Inflammatory macrophage treated with lipopolysaccharide for 4 hours (primary cell): ENCODE measurements around the gene GAD1.

Experiments
- DNase-seq: peaks from one replicate; pipeline ENCODE4 v3.0.0-alpha.2; 2020

GAD1 gene

DNA sequence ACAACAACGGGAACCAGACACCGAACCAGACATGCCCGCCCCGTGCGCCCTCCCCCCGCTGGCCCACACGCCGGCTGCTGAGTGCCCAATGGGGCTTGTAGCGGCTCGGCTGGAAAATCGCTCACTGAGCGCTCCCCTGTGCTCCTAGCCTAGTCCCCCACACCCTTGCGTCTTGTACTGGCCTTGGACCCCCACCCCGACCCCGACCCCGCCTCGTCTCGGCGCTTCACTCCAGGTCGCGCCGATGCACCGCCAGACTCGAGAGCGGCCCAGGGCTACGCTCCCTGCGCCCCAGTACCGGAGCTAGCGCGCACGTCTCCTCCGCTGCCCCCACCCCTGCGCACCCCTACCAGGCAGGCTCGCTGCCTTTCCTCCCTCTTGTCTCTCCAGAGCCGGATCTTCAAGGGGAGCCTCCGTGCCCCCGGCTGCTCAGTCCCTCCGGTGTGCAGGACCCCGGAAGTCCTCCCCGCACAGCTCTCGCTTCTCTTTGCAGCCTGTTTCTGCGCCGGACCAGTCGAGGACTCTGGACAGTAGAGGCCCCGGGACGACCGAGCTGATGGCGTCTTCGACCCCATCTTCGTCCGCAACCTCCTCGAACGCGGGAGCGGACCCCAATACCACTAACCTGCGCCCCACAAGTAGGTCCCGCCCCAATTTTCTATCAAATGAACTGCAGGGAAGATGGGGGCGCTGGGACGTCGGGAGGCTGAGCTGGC, 1.5 kb downstream of the GAD1 start:
- no peak for DNase-seq

DNA sequence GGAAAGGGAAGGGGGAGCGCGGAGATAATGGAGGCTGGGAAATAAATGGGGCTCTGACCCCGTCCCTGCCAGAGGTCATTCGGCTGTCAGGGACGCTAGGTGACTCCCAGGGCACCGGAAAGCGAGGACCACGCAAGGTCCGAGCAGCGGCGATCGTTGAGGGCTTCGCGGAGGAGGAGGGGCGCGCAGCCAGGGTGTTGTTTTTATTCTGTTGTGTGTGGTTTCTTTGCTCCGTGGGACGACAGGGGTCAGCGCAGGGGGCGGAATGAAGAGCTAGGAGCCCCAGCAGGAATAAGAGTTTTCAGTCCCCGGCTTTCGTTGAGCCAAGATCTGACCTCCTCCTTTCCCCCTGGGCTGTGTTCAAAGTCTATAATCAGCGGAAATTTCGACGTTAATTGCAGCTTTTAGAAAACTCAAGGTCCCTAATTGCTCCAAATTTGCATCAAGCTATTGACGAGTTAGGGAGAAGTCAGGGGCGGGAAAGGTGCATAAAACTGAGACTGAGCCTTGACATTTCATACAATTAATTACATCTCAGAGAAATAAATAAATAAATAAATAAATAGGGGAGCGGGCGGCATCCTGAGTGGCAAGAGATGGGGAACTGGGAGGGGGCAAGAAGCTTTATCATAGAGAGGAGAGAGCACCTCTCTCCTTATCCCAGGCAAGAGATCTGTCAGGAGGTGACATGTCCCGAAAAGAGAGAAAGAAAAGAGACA, 2.2 kb downstream of the GAD1 start:
- DNase-seq: no peak

DNA sequence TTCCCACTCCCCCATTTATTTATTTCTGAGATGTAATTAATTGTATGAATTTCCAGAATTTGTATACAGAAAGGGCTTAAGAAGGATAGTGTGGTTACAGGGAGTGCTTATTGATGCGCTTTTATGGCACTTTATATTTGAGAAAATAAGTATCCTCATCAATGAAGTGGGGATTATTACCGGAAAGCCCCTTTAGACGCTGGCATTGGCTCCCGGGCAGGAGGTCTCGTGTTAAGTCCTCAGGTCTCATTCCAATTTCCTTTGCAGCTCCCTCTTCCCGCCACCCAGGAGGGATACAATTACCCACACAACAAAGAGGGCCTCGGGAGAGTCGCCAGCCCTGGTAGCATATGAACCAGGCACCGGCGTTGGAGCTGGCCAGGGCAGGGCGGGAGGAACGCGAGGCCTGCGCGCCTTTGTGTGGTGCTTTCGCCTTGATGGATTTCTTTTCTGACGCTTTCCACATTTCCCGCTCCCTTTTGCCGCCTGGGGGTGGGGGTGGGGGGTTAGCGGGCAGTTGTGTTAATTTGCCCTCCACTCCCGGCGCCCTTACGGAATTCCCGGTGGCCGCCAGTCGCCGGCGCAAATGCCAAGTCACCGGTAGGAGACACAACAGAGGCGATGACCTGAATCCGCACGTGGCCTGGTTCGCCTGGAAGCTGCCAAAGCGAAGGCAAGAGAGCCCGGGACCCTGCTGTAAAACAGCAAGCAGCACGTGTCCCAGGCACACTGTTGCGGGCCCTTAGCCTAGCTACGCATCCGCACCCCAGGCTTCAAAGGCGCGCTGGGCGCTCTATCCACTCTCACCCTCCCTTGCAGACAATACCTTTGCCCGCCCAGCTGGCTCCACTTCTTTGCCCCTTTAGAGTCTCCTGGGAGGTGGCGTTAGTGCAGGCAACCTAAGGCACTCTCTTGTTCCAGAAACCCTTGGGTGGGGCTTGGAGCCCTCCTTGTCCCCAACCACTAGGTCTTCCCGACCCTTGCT, 3.3 kb downstream of the GAD1 start:
- no peak for DNase-seq

DNA sequence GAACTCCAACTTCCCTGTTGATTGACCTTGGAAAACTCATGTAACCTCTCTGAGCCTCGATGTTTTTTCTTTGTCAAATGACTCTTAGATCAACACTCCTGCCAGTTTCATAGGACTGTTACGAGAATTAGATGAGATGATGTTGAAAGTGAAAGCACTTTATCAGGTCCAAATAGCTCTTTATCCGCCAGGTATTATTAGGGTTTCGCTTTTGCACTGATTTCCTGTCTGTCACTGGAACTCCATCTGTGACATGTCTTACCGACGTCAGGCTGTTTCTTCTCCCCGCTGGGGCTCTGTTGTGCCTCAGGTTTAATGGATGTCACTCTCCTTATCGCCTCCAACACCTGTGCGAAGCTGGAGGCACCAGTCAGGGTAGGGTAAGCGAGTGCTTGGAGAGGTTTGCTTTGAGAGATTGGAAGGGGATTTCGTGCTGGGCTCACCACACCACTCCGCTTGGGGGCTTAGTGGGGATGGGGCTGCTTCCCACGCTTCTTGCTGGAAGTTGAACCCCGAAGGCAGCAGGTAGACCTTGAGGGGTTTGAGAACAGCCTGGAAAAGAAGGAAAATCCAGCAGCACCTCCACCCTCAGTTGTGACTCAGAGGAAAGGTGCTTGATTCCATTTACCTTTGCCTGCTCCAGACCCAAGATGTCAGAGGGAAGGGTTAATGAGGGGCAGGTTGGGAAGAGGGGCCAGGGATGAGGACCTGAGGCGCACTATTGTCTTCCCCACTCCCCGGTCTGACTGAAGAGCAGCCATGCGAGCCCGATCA, 4.3 kb downstream of the GAD1 start:
- DNase-seq: no peak

DNA sequence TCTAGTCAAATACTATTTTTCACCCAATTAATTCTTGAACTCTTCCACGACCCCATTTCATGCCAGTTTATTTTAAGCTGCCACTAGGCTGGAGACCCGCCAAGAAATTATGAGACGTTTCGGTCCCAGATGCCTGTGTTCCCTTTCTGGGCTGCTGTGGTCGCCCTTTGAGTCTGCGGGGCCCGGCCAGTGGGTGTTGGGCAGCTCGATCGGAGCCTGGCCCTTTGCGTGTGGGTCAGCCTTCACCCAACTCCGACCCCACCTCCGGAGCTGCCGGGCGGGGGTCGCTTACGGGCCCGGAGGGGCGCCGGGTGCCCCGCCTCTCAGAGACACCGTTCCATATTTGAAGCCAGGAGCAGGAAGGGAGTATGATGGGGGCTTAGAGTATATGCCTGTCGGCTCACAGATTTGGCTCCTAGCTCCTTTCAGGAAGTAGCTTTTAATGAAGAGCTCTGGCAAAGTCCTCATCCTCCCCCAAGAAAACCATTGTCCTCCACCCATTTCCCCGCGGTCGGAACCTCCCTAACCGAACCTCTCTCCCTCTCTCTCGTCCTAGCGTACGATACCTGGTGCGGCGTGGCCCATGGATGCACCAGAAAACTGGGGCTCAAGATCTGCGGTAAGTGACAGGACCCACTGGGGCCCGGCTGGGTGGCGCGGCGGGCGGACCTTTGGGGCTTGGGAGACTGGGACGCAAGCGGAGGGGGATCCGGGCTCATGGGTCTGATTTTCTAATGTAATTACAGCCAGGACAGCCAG, 5.0 kb downstream of the GAD1 start:
- DNase-seq: no peak

DNA sequence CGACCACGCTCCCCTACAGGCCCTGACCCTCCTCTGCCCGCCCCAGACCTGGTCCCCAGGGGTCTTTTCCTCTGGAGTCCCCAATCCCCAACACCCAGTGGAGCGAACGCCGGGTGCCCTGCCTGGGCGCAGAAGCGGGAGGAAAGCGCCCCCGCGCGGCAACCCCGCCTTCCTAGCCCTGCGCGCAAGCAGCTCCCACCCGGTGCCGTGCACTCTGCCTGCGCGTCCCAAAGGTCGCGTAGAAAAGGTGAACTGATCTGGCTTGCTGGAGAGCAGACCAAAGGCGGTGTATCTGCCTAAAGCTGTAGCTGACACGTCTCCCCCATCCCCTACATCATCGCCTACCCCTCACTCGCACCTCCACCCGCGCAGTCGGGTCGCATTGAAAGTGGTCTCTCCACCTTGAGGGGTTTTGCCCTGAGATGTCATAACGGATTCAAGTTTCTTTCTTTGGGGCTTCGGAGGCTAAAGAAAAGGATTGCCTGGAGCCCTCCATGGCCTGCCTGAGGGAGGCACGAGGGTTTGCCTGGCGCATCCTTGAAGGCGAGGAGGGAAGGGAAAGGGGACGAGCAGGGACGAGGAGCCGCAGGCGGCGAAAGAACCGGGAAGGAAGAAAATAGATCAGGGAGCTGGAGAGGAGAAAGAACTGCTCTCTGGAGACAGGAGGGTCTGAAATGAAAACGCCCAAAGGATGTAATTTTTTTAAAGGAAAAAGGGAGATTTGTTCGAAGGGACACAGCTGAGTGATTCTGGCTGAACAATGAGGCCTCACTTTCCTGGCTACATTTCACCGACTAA, 5.8 kb downstream of the GAD1 start:
- DNase-seq: no peak

DNA sequence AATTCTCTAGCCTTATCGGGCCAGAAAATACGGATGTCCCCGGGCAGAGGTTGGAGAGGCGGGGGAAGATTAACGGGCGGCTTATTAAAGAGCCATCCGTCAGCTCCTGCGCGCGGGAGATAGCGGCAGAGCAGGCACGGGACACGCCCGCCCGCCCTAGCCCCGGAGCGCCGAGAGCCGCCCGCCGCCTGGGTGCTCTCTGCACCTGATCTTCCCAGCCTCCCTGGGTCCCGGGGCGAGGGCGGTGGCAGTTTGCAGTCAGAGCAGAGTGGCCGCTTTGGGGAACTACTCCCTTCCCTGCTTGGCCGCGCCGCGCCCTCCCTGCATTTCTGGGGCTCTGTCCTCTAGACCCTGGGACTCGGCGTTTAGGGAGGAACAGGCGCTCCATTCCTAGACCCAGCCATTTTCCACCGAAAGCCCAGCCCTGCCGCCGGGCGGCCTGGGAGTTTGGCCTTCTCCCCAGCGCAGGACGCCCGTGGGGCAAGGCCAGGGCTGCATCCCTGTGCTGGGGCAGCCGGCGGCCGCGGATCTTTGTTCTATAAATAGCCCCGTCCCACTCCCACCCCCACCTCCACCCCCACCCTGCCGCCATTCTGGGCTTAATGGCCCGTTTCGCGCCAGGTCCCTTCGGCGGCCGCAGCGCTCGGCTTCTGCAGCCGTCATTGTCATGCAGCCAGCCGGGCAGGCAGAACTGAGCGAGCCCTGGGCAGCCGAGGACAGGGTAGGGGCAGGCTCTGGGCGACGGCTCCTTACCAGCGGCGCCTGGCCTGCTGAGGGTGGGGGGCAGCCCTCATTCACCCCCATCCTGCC, 6.6 kb downstream of the GAD1 start:
- DNase-seq: no peak

DNA sequence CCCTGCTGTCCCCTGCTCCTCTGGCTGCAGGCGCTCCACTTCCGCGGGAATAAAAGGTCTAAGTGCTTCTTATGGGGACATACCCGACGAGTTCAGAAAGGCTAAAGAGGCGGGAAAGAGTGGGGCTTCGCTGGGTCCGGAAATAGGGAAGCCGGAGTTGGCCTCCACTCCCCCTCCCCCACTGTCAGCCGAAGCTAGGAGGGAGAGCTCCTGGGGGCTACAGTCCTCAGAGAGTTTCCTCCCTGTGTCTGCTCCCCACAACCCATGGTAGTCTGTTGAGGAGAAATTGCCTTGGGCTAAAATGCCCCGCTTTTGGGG, 7.2 kb downstream of the GAD1 start:
- no peak for DNase-seq

DNA sequence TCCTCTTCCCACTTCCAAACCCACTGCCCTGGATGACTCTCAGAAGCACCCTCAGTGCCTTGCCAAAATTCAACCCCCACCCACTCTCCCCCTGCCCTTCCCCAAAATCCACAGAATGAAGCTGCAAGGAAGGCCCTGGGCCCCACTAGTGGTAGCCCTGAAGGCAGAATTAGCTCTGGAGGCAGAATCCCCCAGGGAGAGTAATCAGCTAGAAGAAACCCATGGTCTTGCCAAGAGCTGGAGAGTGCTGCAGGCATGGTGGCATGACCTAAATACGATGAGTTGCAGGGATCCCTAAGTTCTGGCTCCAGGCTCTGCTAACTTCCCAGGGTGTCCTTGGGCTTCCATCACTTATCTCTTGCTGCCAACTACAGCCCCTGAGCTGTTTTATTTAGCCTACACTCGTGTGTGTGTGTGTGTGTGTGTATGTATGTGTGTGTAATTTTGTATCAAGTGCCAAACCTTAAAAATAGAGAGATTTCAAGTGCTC, 7.9 kb downstream of the GAD1 start:
- DNase-seq: no peak

DNA sequence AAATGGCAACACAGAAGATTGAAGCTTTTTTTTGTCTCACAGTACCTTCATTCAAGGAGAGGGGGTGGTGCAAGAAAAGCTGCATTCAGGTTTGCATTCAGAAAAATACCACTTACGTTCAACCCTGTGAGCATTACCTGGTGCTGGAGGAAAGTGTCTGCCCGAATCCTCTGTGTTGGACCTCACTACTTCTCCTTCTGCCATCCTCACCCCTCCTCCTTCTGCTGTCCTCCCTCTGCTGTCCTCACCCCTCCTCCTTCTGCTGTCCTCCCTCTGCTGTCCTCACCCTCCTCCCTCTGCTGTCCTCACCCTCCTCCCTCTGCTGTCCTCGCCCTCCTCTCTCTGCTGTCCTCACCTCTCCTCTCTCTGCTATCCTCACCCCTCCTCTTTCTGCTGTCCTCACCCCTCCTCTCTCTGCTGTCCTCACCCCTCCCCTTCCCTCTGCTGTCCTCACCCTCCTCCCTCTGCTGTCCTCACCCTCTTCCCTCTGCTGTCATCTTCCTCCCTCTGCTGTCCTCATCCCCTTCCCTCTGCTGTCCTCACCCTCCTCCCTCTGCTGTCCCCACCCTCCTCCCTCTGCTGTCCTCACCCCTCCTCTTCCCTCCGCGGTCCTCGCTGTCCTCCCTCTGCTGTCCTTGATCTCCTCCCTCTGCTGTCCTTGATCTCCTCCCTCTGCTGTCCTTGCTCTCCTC, 11.3 kb downstream of the GAD1 start:
- DNase-seq: no peak

DNA sequence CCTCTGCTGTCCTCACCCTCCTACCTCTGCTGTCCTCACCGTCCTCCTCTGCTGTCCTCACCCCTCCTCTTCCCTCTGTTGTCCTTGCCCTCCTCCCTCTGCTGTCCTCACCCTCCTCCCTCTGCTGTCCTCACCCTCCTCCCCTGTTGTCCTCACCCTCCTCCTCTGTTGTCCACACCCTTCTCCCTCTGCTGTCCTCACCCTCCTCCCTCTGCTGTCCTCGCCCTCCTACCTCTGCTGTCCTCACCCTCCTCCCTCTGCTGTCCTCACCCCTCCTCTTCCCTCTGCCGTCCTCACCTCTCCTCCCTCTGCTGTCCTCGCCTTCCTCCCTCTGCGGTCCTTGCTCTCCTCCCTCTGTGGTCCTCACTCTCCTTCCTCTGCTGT, 11.8 kb downstream of the GAD1 start:
- no peak for DNase-seq

DNA sequence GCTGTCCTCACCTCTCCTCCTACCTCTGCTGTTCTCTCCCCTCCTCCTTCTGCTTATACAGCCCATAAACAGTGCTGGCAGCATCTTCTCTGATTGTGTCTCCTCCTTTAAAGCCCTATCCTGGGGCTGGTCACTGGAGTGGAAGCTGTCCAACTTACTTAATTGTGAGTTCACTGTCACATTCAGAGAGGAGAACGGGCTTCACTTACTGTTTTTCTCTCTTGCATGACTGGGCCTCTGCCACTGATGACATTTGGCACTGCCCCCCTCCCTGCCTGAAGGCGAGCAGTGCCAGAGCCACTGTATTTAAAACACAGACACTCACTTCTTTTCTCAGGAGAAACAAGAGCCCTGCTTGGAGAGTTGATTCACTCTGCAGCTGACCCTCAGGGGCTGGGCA, 12.3 kb downstream of the GAD1 start:
- DNase-seq: no peak

DNA sequence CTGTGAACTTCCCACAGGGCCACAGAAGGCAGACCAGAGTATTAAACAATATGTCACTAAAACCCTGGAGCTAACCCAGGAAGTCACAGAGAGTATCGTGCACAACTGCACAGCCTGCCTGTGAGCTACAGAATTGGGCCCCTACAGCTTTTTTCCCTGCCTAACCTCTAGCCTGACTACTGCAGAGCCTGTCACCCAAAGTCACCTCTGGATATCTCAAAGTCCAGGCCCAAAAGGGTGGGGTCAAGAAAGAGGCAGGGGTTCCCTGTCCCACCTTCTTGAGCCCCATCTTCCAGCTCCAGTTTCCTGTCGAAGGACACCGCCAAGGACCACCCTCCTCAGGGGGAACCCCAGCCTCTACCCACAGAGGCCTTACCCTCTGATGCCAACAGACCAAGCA, 13.5 kb downstream of the GAD1 start:
- no peak for DNase-seq

DNA sequence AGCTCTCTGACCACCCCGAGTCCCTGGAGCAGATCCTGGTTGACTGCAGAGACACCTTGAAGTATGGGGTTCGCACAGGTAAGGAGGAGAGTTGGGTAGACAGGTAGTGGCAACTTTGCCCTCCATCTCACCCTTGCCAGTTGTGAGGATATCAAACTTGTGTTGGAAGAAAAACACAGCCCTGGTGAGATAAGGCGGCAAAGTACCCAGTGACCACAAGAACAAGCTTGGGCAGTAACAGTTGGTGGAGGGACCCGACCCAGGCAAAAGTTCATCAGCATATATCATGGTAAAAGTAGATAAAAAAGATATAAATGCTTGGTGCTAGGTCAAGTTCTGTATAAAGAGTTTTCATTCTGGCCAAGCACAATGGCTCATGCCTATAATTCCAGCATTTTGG, 14.4 kb downstream of the GAD1 start:
- no peak for DNase-seq

DNA sequence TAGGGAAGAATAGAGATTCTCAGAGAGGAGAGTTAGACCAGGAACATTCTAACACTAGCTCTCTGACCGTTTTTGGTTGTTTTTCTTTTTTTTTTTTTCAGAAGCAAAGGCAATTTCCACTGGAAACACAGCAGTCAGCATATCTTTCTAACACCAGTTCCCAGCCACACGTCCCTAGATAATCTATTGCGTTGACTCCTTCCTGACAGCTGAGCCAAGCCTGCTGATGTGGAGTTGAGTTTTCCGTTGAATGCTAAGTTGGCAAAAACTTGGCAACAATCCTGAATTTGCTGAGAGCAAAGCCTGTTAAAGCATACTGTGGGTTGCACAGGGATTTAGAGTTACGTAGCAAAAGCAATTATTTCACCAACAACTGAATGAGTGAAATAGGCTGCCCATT, 19.3 kb downstream of the GAD1 start:
- DNase-seq: no peak

DNA sequence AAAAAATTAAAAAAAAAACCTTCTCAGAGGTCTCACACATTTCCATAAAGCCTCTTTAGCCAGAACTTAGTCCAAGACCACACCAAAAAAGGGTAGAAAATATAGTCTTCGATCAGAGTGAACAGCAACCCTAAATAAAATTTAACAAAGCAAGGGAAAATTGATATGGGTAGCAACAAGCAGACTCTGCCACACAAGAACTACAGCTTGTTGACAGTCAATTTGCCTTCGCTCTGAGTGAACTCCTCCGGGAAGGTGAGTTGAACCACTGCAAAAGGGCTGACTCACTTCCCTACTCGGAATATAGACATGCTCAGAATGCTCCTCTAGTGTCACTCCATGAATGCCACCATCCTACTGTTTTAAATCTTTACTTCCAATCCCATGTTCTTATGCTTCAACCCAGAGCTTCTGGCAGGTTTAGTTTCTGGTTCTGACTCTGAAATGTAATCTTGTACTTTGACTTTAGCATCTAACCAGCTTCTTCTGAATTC, 24.1 kb downstream of the GAD1 start:
- no peak for DNase-seq

DNA sequence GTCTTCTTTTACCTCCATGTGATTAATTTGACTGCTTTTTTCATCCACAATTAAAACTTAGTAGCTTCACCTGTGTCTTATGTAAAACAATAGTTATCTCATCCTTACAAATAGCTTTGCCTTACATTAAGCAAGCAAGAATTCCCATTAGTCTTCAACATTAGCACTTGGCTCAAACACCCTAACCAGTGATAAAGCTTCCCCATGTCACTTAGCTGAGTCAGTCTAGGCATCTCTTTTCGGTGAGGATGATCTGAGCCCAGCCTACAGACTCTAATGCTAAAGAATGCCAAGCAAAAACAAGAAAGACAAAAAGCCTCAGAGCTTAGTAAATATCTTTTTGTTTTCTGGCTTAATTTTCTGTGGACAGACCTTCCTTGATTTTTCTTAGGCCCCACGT, 26.1 kb downstream of the GAD1 start:
- no peak for DNase-seq

DNA sequence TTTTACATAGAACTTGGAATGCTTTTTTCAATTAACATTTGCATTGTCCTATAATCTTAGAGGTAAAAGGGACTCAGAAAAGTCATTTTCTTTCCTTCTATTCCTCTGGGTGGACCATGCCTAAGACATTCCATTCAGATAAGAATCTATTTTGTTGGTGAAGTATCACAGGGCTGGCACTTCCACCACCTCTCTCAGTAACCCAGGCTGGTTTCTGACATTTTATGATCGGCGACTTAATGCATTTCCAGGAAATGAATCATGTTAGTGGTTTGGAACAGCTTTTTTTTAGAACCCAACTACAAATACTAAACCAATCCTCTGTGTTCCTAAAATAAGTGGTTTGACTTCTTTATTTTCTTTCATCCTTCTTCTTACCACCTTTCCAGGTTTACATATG, 27.0 kb downstream of the GAD1 start:
- no peak for DNase-seq

DNA sequence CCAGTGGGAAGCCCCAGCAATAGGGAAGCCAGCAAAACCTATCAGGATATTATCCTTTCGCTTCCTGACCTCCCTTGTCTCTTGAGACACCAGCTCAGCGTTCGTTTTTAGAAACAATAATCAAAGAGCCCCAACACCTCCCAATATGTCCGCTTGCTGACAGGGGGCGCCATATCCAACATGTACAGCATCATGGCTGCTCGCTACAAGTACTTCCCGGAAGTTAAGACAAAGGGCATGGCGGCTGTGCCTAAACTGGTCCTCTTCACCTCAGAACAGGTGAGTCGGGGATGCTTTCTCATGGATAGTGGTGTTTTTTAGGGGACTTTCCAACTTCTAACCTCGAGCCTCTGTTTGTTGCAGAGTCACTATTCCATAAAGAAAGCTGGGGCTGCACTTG, 28.7 kb downstream of the GAD1 start:
- no peak for DNase-seq

DNA sequence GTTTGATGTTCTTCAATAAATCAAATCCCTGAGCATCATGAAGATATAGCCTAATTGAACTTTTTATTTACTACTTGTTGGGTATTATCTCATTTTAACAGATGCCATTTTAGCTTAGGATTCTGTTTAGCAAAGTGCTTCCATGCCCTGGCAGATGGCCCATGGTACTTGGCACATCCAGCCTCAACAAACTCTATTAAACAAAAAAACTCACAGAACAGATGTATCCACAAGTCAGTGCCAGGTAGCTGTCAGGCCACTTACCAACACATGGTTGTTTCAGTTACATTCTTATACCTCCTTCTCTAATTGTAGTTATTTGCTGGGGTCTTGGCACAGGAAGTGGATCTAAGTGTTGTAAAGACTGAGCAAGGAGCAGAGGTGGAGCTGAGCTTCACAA, 29.6 kb downstream of the GAD1 start:
- DNase-seq: no peak
